ENCODE measurements around the gene RSAD2.

DNA sequence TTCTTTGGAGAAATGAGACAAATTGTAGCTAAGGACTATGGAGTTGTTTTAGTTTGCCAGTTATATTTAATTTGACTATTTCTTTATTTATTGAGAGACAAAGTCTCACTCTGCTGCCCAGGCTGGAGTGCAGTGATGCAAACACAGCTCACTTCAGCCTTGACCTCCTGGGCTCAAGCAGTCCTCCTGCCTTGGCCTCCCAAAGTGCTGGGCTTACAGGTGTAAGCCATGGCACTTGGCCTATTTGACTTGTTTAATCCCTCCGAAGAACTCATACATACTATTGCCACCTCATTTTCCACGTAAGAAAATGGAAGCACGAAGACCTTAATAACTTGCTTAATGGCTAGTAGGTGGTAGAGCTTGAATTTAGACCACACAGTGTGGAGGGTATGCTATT lies 38.6 kb downstream of the RSAD2 start:
- TF ChIP-seq, protein P1, sequence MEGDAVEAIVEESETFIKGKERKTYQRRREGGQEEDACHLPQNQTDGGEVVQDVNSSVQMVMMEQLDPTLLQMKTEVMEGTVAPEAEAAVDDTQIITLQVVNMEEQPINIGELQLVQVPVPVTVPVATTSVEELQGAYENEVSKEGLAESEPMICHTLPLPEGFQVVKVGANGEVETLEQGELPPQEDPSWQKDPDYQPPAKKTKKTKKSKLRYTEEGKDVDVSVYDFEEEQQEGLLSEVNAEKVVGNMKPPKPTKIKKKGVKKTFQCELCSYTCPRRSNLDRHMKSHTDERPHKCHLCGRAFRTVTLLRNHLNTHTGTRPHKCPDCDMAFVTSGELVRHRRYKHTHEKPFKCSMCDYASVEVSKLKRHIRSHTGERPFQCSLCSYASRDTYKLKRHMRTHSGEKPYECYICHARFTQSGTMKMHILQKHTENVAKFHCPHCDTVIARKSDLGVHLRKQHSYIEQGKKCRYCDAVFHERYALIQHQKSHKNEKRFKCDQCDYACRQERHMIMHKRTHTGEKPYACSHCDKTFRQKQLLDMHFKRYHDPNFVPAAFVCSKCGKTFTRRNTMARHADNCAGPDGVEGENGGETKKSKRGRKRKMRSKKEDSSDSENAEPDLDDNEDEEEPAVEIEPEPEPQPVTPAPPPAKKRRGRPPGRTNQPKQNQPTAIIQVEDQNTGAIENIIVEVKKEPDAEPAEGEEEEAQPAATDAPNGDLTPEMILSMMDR (IDR thresholded peaks at IDR 0.05; ENCODE audit: low read depth, low read length): no peak
- TF ChIP-seq, protein P2, sequence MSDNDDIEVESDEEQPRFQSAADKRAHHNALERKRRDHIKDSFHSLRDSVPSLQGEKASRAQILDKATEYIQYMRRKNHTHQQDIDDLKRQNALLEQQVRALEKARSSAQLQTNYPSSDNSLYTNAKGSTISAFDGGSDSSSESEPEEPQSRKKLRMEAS (IDR thresholded peaks at IDR 0.05; ENCODE audit: low read depth, low read length): no peak
- no peak for TF ChIP-seq POLR2A (IDR thresholded peaks at IDR 0.05; ENCODE audit: extremely low read depth, insufficient read length)

Measured in NB4 (cell line).